ENCODE data around the gene XBP1.
"Not testable (repeated sequence)": the region's sequence is repeated elsewhere in the genome, so short reads cannot be mapped to it uniquely, and the experiment has no call there.

XBP1 gene

GRCh38 chr22:28810821-28811491, 10.6 kb upstream of the XBP1 start:
- H3K4me3 ChIP-seq (ENCODE audit: low read length), result no peak overlapping the region
- no peak for DNase-seq (ENCODE audit: low read depth)
- TF ChIP-seq CTCF (IDR thresholded peaks at IDR 0.05; ENCODE audit: insufficient read depth, low read depth, low read length, missing control alignments), result no peak

DNA sequence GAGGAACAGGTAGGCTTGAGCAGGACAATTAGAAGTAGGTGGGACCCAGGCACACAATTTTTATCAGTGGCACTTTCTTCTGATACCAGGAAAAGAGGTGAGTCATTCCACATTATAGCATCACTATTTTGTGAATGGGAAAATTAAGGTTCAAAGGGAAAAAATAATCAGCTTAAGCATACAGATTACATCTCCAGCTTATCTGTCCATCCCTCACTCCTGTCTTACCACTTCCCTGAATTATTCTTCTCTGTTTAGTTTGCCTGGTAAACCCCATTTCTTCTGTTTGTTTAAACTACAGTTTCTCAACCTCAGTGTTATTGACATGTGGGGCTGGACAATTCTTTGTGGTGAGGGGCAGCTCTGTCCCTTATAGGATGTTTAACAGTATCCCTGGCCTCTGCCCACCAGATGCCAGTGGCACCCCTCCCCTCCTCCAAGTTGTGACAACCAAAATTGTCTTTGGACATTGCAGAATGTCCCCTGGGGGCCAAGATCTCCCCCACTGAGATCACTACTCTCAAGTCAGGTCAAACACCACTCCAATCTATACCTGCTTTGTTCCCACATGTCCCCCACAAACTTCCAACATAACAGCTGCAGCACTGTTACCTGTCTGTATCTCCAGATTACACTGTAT, 8.5 kb upstream of the XBP1 start:
- TF ChIP-seq CTCF (IDR thresholded peaks at IDR 0.05; ENCODE audit: insufficient read depth, low read depth, low read length, missing control alignments), result no peak
- no peak for DNase-seq (ENCODE audit: low read depth)
- H3K4me3 ChIP-seq (ENCODE audit: low read length), result no peak overlapping the region

- not testable (repeated sequence) for DNase-seq (ENCODE audit: low read depth)
Observed at GRCh38 chr22:28805426-28805825, 5.1 kb upstream of the XBP1 start.

DNA sequence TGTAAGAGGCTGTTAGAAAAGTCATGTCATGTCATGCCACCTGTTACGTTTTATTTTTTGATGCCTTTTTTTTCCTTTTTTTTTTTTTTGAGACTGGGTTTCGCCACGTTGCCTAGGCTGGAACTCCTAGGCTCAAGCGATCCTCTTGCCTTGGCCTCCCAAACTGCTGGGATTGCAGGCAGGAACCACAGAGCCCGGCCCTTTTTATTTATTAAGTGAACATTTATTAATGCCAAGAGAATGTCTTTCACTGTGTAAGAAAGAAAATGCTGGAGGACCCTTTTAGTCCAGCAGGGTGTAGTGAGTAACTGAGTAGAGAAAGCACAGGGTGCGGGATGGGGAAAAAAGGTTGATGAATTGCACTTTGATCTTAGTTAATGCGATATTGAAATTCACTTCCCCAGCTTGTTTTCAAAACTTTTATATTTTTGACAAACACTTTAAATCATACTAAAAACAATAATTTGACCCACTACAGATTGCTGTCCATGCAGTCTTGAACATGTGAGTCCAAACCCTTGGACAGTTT, 2.3 kb upstream of the XBP1 start:
- no peak for DNase-seq (ENCODE audit: low read depth)
- no peak for TF ChIP-seq CTCF (IDR thresholded peaks at IDR 0.05; ENCODE audit: insufficient read depth, low read depth, low read length, missing control alignments)
- no peak overlapping the region for H3K4me3 ChIP-seq (ENCODE audit: low read length)

More at GRCh38 chr22:28805426-28805825, 5.1 kb upstream of the XBP1 start:
- not testable (repeated sequence) for H3K4me3 ChIP-seq (ENCODE audit: low read length)

GRCh38 chr22:28801845-28802594, 1.7 kb upstream of the XBP1 start:
- H3K4me3 ChIP-seq (ENCODE audit: low read length), result peak overlapping the region; percentile 11
- no peak for DNase-seq (ENCODE audit: low read depth)
- no peak for TF ChIP-seq CTCF (IDR thresholded peaks at IDR 0.05; ENCODE audit: insufficient read depth, low read depth, low read length, missing control alignments)

GRCh38 chr22:28799606-28800307, 612 bp downstream of the XBP1 start:
- no peak for TF ChIP-seq CTCF (IDR thresholded peaks at IDR 0.05; ENCODE audit: insufficient read depth, low read depth, low read length, missing control alignments)
- DNase-seq (ENCODE audit: low read depth), result peak; percentile 57
- H3K4me3 ChIP-seq (ENCODE audit: low read length), result peak overlapping the region; percentile 84

Measured in epithelial cell of esophagus (primary cell).